Brain pericyte (primary cell): Measurements from ENCODE around the gene WDR12.

ENCODE experiments used
- DNase-seq: peaks from one replicate; pipeline ENCODE4 v3.0.0-alpha.2; 2012; ENCODE audit warnings: low read depth, low spot score

Gene WDR12

GRCh38 chr2:202885190-202885589 lies 26.3 kb downstream of the WDR12 start:
- DNase-seq, result no peak

- DNase-seq, result no peak
These were observed 27.3 kb downstream of the WDR12 start for GRCh38 chr2:202883987-202884675.

DNA sequence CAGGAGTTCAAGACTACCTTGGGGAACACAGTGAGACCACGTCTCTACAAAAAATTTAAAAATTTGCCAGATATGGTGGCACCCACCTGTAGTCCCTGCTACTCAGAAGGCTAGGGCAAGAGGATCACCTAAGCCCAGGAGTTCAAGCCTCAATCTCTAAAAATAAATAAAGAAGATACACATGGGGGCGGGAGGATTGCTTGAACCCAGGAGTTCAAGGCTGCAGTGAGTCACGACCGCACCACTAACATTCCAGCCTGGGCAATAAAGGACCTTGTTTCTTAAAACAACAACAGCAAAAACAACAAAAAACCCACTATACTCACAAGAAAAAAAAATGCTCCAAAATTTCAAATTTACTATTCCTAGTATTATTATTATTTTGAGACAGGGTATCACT lies 29.9 kb downstream of the WDR12 start:
- DNase-seq, result no peak

DNA sequence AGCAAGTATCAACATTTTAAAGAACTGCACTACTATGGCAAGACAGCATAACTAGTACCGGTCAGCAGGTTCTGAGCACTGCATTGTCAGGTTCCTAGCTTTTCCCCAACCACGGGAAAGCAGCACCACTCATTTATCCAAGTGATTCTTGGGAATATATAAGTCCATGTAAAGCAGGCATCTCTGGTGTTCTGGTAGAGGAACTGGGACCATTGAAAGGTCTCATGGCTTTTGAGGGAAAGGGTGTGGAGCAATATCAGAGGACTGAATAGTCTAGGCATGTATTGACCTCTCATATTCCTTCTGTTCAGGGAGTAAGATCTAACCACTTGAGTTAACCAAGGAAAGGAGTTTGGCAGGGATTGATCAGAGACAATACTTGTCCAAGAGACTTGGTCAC lies 33.8 kb downstream of the WDR12 start:
- DNase-seq, result no peak

- no peak for DNase-seq
These were observed 40.0 kb downstream of the WDR12 start, which contains the start of gene ICA1L for GRCh38 chr2:202871300-202872141. Gene ICA1L, minus strand, starts transcription at chr2:202871766. Its CDS starts 42,757 bp downstream, at chr2:202829009.

- DNase-seq, result peak; percentile 32
These were observed 40.8 kb downstream of the WDR12 start for GRCh38 chr2:202870431-202871299.

GRCh38 chr2:202861987-202862386 lies 49.5 kb downstream of the WDR12 start:
- no peak for DNase-seq

GRCh38 chr2:202858601-202859000 lies 52.9 kb downstream of the WDR12 start:
- no peak for DNase-seq

GRCh38 chr2:202849343-202849742 lies 62.1 kb downstream of the WDR12 start:
- peak; percentile 41 for DNase-seq

DNA sequence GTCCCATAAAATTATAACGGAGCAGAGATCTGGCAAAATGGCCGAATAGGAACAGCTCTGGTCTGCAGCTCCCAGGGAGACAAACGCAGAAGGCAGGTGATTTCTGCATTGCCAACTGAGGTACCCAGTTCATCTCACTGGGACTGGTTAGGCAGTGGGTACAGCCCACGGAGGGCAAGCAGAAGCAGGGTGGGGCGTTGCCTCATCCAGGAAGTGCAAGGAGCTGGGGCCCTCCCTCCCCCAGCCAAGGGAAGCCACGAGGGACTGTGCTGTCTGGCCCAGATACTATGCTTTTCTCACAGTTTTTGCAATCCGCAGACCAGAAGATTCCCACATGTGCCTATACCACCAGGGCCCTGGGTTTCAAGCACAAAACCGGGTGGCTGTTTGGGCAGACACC lies 62.7 kb downstream of the WDR12 start:
- no peak for DNase-seq

DNA sequence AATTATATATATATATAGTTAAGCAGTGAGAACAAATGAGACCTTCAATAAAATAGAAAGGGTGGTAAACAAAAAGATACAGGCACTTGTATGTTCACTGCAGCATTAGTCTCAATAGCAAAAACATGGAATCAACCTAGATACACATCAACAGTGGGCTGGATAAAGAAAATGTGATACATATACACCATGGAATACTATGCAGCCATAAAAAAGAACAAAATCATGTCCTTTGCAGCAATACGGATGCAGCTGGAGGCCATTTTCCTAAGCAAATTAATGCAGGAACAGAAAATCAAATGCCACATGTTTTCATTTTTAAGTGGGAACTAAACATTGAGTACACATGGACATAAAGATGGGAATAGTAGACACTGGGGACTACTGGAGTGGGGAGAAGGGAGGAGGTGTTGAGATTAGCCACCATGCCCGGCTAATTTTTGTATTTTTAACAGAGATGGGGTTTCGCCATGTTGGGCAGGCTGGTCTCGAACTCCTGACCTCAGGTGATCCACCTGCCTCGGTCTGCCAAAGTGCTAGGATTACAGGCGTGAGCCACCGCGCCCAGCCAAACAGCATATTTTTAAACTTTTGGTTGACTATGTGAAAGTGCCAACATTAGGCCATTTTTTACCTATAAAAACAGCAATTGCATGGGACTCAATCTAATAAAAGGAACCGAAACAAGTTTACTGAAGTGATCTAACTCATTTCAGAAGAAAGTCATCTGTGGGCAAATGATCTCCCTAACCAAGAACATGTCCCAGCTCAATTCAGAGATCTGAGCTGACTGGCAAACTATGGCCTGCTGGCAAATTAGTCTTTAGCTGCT lies 63.6 kb downstream of the WDR12 start:
- no peak for DNase-seq

DNA sequence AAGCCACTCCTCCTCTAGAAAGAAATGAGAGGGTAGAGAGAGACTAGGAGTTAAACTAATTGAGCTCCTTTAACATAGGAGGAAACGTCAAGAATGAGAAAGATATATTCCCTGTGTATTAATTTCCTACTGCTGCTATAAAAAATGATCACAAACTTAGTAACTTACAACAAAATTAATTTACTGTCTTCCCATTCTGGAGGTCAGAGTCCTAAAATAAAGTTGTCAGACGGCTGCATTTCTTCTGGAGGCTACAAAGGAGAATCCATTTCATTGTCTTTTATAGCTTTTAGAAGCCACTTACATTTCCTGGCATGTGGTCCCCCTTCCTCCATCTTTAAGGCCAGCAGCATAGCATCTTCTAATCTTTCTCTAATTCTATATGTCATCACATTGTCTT lies 66.8 kb downstream of the WDR12 start:
- DNase-seq, result no peak

GRCh38 chr2:202842690-202843089 lies 68.8 kb downstream of the WDR12 start:
- no peak for DNase-seq

- DNase-seq, result no peak
These were observed 70.2 kb downstream of the WDR12 start for GRCh38 chr2:202841090-202841867.

DNA sequence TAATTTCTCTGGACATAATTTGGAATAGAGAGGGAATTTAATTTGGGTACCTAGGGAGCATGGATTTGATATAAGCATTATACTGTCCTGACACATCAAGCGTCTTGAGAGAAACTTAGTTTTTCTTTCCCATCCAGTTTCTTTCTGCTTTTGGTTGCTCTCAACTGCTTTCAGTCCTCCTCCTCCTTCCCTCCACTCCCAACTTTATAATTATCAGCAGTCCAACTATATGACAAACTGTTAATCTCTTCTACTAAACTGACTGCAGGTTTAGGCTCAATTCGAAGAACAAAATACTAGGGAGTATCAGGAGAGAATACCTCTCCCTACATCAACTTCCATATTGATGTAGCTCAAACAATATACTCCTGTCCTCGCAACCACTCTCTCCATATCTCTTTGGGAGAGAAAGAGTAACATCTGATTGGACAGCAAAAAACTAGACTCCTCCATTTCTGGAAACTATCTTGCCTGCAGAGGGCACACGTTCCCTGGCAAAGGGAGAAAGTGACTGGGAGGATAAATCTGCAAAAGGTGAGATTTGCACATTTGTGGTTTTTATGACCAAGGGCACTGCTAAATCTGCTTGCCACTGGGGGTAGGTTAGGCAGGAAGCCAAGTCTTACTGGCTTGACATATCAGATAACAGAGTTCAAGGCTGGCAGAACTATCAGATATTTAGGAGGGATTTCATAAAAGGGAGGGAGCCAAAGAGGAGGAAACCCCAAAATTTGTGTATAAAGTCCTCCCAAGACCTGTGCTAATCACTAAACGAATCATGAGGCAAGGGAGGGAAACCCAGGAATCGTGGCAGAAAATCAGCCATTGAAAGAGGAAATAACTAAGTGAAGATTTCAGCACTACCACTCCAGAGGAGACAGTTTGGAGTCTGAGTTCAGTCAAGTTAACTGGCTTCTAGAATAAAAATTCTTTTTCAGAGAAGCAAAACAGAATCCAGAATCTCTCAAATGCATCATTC lies 79.9 kb downstream of the WDR12 start:
- no peak for DNase-seq

GRCh38 chr2:202824901-202825300 lies 86.6 kb downstream of the WDR12 start:
- DNase-seq, result no peak
